Nucleus accumbens (tissue), 56 donors: Measurements from ENCODE around the gene CYFIP2.
"Not testable (repeated sequence)": the region's sequence is repeated elsewhere in the genome, so short reads cannot be mapped to it uniquely, and the experiment has no call there.

Source experiments
- DNase-seq, 56 donors: peaks; one replicate each; lab custom pipeline; 2025; lab: John Stamatoyannopoulos, UW

Gene CYFIP2

DNA sequence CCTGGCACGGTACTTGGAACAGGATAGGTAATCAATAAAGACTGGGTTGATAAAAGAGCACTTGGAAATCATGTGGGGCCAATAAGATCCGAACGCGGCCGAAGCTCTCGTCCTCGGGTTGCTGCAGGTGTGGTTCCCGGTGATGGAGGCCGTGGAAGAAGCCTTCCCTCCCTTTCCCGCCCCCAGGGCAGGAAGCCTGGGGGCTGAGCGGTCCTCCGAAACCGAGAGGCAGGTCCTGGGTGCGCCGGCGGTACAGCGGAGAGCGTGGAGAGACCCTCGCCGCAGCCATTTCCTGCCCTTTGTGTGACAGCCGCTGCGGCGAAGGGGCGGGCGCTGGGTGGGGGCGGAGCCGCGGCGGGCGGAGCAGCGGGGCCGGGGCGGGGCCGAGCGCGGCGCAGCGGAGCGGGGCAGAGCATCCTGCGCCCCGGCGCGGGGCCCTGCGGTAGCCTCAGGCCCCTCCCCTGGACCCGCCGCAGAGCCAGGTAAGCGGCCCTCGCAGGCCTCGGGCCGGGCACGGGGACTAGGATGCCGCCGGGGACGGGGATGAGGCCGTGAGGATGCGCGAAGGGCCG lies at the start of gene CYFIP2:
Gene CYFIP2, plus strand, starts transcription at position 410 of the 572 bp plus-strand sequence. CDS start 19,239 bp downstream, outside the sequence.
- peak in 44 of 56 donors; percentile 14 to 78 (median 50) for DNase-seq

DNA sequence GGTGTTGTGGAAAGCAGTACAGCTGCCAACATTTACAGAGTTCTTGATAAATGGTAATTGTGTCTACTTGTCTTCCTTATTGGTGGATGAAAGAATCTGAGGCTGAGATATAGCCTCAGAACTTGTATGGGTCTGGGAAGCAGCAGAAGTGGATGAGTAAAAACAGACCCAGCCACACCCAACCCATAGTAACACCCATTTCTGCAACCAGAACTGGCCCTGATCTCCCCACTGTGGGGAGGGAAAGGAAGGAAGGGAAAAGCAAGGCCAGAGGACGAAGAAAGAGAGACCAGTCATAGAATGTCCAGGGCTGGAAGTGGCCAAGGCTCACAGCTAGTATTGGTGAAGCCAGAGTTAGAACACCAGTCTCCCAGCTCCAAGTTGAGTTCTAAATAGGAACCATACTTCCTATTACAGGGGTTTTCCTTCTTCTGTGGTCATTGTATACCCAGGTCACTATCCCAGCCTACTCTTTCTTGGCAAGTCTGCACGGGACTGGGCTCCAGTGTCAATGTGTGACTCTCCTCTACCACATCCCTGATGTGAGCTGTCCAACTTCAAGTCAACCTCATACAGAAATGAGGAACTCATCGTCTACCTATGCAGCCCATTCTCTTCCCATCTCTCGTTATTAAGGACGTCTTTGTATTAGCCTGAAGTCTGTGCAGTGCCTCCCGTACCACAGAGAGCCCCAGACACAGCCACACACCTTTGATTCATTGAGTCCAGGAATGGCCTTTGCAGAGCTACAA lies 49.4 kb upstream of the CYFIP2 start:
- DNase-seq = no peak

DNA sequence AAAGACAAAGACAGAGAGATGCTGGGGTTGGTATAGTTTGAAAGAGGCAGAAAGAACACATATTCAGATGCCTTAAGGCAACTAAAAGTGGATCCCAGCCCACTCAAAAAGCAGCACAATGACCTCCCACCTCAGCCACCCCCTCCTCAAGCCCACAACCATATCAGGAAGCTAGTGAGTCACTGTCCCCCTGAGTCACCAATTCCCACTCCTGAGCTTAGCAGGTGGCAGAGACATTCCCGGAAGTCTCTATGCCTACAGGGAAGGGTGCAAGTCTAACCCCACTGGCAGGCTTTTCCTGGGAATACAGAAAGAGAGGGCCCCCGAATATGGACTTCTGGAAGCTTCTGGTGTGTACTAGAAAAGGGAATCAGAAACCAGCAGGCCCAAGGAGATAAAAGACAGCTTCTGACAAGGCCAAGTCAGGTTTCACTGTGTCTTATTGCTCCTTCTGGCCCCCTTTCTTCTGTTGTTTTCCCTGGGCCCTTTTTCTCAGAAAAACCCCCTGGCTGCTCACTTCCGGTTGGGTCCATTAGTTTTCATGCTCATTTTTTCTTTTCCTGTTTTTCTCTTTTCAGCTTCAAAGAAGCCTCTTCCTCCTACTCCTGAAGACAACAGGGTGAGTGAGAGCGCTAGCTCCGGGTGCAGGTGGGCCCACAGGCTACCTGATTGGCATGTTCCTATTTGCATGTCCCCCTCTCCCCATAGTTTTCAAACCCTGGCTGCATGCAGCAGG lies 48.5 kb upstream of the CYFIP2 start:
- peak in 27 of 56 donors; percentile 0 to 54 (median 11) for DNase-seq

DNA sequence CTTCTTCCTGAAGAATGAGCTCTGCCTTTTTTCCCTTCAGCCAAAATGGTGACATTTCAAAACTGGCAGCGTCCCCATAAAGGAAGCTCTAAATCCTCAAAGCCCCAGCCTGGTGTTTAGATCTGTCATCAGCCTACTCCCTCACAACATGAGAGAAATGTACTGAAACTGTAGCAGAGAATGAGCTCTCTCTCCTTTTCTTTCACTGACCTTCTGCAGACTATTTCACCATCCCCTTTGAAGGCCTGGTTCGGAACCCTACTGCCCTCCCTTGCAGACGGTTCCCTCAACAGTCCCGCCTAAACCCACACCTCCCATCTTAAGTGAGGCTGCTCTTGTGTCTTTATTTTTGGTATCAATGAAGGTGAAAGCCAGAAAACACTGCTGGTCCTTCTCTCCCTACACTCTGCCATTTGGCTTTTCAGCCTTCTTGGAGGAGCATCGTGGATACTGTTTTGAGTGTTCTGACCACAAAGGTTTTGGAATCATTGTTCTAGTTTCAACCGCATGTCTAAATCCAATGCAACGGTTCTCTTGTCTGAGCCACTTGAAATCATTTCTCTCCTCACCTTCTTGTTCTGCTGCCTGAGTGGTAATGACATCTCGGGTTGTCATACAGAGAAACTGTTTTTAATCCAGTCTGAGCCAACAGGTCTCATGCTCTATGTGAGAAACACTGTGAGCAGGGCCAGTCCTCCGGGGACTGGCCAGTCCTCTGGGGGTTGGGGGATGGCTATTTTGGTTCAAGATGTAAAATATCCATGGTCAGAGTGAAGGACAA lies 46.2 kb upstream of the CYFIP2 start:
- DNase-seq = no peak

DNA sequence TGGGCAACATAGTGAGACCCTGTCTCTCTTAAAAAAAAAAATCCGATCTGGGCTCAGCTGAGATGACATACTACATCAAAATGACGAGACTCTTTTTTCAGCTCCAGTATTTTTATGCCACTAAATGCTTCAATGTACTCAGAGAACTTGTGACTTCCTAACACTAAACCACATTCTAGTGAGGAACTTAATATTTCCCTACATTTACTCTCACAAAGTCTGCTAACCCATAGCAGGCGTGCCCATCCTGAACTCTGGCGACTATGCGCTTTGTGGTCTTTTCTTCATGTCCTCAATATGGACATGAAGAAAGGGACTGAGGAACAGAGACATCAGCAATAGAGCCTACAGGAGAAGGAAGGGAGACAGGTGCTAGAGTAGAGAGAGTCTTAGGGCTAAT lies 44.0 kb upstream of the CYFIP2 start:
- DNase-seq = no peak

DNA sequence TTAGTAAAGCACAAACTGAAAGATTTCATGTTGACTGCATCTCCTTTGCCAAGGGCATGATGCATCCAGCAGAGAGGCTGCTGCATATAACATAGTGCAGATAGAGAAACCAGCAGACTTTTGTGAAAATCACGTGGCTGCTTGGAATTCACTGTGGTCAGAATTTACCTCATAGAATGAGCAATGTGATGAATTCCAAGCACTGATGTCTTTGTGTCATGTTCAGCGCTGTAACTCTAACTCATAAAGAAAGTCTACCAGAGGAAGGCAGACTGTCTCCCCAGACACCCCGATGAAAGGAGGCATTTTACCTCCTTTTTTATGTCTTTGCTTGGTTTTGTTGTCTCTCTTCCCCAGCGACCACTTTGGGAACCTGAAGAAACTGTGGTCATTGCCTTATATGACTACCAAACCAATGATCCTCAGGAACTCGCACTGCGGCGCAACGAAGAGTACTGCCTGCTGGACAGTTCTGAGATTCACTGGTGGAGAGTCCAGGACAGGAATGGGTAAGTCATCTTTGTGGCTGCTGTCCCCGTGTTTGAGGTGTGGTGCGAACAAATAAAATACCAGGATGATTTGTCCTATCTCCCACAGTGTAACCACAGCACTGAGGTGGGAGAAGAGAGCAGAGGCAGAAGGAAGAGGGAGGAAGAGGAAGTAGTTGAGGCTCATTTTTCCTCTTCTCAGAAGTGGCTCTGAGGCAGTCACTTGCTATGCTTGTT lies 43.3 kb upstream of the CYFIP2 start:
- DNase-seq = no peak

DNA sequence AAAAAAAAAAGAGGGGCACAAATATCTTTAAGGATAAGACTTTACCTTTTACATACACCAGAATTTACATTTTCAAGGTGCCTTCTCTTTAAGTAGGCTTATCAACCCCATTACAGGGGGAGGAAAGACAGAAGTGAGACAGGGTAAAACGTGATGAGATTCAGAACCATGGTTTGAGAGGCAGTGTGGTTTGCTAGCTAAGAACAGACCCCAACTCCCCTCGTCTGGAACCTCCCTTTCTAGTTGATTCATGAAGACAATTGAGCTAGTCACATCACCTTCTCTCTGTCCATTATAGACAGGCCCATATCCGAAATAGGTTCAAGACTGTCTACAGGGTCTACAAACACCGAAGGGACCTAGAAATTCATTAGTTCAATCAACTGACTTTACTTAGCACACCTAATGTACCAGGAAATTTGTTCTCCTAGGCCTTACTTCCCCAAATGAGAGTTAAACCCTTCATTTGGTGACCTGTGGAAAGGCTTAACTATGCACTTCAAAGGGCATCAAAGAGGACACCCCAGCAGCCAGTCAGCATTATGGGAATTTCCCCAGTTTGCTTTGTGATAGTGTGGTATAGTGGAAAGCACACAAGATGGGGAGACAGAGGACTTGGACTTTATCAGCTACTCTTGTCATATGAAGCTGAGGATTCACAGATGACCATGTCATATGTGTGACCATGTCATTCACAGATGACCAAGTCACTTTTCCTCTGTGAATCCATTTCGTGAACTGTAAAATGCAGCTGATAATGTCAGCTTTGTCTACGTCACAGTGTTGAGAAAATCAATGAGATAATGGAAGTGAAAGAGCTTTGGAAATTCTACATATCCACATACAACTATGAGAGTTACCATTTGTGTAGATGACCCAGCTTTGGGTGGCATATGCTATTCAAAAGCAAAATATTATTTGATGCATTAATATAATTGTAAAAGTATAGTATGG lies 40.2 kb upstream of the CYFIP2 start:
- DNase-seq = no peak

DNA sequence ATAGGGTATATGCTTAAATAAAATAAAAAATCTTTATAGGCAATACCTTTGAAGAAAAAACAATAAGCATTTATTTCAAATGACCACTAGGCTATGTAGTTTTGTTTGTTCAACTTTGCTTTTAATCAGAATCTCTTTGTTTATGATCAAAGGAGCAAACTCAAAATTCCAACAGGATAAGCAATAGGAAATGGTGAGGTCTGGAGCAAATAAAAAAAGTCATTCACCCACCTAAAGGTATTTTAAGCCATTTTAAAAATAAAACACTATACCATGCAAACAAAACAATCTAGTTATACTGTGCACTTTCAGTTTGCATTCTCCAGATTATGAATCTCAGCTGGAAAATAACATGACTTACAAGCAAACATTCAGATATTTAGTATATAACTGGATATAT lies 35.3 kb upstream of the CYFIP2 start:
- no peak for DNase-seq

DNA sequence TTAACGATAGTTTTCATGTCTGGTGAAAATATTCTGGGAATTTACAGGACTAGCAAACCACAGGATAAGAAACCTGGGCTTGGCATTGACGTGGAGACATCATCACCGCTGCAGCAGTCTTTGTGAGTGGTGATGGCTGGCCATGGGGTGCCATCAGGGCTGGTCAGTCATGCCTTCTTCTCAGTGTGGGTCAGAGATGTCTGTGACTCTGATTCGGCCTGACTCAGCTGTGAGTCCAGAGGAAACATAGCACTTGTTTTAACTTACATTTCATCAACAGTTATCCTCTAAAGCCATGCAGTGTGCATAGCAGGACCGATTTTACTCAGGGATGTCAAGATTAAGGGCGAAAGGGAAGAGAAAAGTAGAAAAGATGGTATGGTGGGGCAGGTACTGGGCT lies 33.2 kb upstream of the CYFIP2 start:
- no peak for DNase-seq

DNA sequence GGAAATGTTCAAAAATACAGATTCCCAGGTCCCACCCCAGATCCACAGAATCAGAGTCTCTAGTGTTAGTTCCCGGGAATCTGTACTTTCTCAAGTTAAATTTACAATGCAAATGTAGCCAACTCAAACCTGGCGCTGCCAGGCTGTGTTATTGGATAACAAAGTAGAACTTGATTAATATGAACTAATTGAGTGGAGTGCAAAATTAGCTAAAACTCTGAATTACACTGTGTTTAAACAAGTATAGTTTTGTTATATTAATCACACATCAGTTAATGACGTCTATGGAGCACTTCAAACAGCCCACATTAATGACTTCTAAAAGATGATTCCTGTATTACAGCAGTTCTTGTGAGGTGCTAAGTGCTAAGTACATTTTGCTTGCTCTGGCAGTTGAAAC lies 32.4 kb upstream of the CYFIP2 start:
- no peak for DNase-seq

DNA sequence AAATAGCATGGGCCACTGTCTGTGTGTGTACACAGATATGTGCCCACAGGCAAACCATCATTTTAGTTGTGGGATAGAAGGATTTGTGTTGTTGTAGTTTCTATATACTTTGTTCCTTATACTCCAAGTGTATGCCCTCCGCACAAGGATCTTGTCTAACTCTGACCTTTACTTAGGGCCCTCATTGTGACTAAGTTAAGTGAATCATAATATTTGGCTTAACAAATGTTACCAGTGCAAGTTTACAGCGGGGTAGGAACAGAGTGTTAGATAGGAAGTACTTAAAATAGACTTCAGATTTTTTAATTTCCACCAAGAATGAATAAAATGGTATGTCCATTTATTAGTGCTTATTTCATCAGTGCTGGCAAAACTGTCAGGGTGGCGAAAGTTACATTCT lies 29.5 kb upstream of the CYFIP2 start:
- no peak for DNase-seq

DNA sequence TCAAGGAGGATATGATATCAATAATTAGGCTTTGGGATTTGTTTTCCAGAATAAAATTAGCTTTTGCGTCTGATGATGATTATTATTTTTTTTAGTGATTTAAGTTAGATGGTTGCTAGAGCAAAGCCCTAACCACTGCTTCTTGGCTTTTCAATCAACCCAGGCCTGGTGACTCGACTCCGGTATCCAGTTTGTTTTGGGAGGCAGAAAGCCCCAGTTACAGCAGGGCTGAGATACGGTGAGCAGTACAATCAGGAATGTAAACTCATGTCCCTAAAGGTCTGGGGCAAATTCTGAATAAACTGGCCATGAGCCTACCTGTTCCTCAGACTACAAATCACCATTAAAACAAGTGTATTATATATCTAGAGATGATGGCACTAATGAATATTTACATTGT lies 24.4 kb upstream of the CYFIP2 start:
- DNase-seq = no peak

DNA sequence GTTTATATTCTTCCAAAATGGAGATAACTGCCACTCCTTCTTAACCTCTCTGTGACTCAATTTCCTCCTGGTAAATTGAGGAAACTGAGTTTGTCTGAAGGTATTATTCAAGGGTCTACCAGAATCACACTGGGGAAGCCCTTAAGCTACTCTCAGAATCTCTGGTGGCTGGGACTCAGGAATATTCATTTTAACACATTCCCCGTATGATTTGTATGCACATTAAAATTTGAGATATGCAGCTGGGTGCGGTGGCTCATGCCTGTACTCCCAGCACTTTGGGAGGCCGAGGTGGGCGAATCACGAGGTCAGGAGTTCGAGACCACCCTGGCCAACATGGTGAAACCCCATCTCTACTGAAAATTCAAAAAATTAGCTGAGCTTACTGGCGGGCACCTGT lies 21.2 kb upstream of the CYFIP2 start:
- DNase-seq = not testable (repeated sequence)

DNA sequence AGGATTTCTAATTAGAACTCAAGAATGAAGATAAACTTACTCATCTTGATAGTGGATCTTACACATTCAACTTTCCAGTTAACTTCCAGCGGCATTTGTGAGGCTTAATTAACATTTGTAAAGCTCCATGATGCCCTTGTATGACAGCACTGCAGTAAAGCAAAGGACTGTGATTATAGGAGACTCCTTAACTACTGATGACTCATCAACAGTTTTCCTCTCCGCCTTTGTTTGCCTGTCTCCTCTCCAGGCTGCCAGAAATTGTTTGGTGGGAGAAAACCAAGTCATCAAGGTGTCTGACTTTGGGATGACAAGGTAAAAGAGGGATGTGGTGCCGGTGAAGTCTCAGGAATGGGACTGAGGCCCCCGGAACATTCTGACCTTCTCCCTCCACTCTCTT lies 20.4 kb upstream of the CYFIP2 start:
- DNase-seq = no peak

DNA sequence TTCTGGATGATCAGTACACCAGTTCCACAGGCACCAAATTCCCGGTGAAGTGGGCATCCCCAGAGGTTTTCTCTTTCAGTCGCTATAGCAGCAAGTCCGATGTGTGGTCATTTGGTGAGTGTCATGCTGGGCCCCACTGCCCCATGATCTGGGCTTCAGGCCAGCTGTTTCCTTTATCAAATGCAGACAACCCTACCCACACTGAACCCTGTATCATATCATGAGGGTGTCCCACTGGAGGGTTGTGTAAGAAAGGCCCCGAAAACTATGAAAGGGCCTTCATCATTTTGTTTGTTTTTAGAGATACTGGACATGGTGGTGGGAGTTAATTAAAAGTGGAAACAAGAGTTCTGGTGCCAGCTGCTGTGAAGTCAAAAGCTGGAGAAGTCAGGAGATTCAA lies 20.0 kb upstream of the CYFIP2 start:
- DNase-seq = no peak

DNA sequence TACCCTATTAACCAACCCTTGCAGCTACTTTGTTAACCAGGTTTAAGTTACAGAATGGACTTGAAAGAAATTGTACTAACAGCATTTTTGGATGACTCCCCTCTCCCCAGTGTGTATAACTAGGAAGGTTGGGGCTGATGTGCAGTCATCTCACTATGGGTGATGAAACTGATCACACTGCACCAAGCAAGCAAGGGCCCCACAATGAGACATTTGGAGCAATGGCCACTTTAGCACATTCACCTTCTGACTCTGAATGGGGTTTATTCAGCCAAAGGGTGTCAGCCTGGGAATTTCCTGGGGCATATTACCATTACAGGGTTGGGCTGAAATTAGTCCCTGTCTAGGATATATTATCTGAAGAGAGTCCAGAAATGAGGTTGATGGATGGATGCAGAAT lies 18.7 kb upstream of the CYFIP2 start:
- no peak for DNase-seq

DNA sequence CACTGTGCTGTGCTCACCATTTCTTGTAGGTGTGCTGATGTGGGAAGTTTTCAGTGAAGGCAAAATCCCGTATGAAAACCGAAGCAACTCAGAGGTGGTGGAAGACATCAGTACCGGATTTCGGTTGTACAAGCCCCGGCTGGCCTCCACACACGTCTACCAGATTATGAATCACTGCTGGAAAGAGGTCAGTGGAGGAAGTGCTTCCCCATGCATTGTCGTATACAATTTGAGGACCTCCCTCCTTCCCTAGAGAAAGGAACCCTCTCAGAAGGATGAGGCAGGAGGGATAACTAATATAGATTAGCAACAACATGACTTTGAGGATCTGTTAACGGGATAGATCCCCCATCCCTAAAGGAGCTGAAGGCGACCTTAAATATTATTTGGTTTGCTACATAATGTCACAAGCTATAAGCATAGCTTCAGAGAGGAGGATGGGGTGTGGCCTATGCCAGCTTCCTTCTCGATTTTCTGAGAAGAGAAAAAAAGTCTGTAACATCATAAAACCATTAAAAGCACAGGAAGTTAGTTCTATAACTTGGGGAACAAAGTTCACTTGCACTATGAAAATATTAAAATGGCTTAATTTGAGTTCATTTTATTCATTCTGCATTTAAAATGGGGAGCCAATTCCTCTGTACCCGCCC lies 17.0 kb upstream of the CYFIP2 start:
- no peak for DNase-seq

DNA sequence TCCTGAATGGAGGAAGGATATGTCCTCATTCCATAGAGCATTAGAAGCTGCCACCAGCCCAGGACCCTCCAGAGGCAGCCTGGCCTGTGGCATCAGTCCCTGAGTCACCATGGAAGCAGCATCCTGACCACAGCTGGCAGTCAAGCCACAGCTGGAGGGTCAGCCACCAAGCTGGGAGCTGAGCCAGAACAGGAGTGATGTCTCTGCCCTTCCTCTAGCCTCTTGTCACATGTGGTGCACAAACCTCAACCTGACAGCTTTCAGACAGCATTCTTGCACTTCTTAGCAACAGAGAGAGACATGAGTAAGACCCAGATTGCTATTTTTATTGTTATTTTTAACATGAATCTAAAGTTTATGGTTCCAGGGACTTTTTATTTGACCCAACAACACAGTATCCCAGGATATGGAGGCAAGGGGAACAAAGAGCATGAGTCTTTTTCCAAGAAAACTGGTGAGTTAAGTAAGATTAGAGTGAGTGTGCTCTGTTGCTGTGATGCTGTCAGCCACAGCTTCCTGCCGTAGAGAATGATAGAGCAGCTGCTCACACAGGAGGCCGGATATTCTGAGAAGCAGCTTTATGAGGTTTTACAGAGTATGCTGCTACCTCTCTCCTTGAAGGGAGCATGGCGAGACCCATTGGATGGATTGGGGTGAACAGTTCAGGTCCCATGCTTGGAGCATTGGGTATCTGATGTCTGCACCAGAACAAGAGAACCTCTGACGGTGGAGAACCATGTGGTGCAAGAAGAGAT lies 13.0 kb upstream of the CYFIP2 start:
- DNase-seq = peak in 3 of 56 donors; percentile 42 to 46 (median 43)
